HepG2 (cell line): Measurements from ENCODE around the gene AGAP1. TPM values are rescaled to one million over a fixed set of nuclear protein-coding genes. Genes with fewer than 3 reads are reported as not detected.

Experiments
- DMAP1 ChIP-seq: IDR thresholded peaks from 2 replicates; pipeline ENCODE4 v1.6.1; 2016
- FOXJ3 ChIP-seq: sonication (generic); formaldehyde crosslinking; IDR thresholded peaks from 2 replicates; pipeline ENCODE4 v1.4.0; 2020; ENCODE audit warnings: missing genetic modification reagents, mild to moderate bottlenecking, borderline replicate concordance
- NFYC ChIP-seq: IDR thresholded peaks from 2 replicates; pipeline ENCODE4 v1.6.1; 2016; ENCODE audit warnings: missing genetic modification reagents, missing compliant biosample characterization
- RFXAP ChIP-seq: sonication (generic); formaldehyde crosslinking; IDR thresholded peaks from 2 replicates; pipeline ENCODE4 v1.4.0; 2020; ENCODE audit warnings: missing genetic modification reagents, borderline replicate concordance
- SNAI1 ChIP-seq: sonication (generic); formaldehyde crosslinking; IDR thresholded peaks from 2 replicates; pipeline ENCODE4 v1.5.0; 2020; ENCODE audit warnings: mild to moderate bottlenecking, missing genetic modification reagents, borderline replicate concordance
- ZMYM3 ChIP-seq: sonication (generic); formaldehyde crosslinking; IDR thresholded peaks from 2 replicates; pipeline ENCODE4 v1.5.1; 2020; ENCODE audit warnings: mild to moderate bottlenecking, missing genetic modification reagents
- ZNF501 ChIP-seq: sonication (generic); formaldehyde crosslinking; IDR thresholded peaks from 2 replicates; pipeline ENCODE4 v1.5.1; 2020; ENCODE audit warnings: mild to moderate bottlenecking, moderate library complexity, missing genetic modification reagents
- ZNF784 ChIP-seq: sonication (generic); formaldehyde crosslinking; IDR thresholded peaks from 2 replicates; pipeline ENCODE4 v1.5.1; 2020; ENCODE audit warnings: missing genetic modification reagents, mild to moderate bottlenecking, borderline replicate concordance
- polyA plus RNA-seq, 8 experiments: library from polyadenylated mRNA; depleted of rRNA in 3 of 8; stranded (reverse) in 7 of 8; unstranded in 1 of 8; fragments of >200 nt; fragmentation: Illumina TruSeq in 4 of 8; extraction: Trizol in 4 of 8; gene quantifications; 2 replicates each; pipeline versions ENCODE4 v1.2.1 to v1.2.3, GENCODE V29; 2011 to 2016; ENCODE audit warnings: low read depth in 4 of 8, missing spikeins in 1 of 8, mixed read lengths in 1 of 8; ENCODE audit not compliant: insufficient read depth in 1 of 8
- total RNA-seq, 5 experiments: library from RNA; depleted of rRNA; stranded (reverse); fragments of >200 nt; fragmentation: Illumina TruSeq; extraction: Trizol; gene quantifications; 2 replicates each; pipeline ENCODE4 v1.2.3, GENCODE V29; 2016; ENCODE audit warnings: low read depth in 1 of 5
- TF ChIP-seq, protein P1 (sequence below): sonication (generic); formaldehyde crosslinking; IDR thresholded peaks from 2 replicates; pipeline ENCODE4 v1.8.0; 2022; ENCODE audit warnings: mild to moderate bottlenecking, missing genetic modification reagents, borderline replicate concordance
- TF ChIP-seq, protein P2 (sequence below): sonication (generic); formaldehyde crosslinking; IDR thresholded peaks from 2 replicates; pipeline ENCODE4 v1.4.0; 2020; ENCODE audit warnings: mild to moderate bottlenecking, missing genetic modification reagents
- TF ChIP-seq, protein P3 (sequence below): sonication (generic); formaldehyde crosslinking; IDR thresholded peaks from 2 replicates; pipeline ENCODE4 v1.4.0; 2020; ENCODE audit warnings: missing genetic modification reagents, borderline replicate concordance

Gene AGAP1
- total and polyA plus RNA-seq, 2 of the 13 experiments (the other 11 are each of a cell fraction or from before 2014, with no cell fraction given), result 21.2 to 32.7 TPM

DNA sequence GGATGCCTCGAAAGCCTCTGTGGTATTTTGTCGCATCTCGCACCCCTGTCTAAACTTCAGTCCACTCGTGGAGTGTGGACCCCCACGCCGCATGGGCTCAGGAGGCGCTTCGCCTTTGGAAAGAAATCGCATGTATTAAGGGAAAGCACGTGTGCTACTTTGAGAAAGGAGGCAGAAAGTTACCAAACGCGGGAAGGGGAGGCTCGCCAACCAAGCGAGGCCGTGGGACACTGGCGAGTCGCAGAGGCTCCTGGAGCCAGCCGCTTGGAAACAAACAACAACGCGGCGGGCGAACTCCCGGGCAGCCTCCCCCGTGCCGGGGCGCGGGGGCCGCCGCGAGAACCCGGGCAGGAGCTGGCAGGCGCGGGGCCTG is 455 bp upstream of the AGAP1 start (continued):
- TF ChIP-seq, protein P1, sequence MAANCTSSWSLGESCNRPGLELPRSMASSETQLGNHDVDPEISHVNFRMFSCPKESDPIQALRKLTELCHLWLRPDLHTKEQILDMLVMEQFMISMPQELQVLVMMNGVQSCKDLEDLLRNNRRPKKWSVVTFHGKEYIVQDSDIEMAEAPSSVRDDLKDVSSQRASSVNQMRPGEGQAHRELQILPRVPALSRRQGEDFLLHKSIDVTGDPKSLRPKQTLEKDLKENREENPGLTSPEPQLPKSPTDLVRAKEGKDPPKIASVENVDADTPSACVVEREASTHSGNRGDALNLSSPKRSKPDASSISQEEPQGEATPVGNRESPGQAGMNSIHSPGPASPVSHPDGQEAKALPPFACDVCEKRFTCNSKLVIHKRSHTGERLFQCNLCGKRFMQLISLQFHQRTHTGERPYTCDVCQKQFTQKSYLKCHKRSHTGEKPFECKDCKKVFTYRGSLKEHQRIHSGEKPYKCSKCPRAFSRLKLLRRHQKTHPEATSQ (CRISPR knock-in tag), result no peak
- TF ChIP-seq ZNF501, result no peak; the same call in 1 of the 2 replicates
- 0 out of 2 replicates have a peak, but pooled peaks have one; percentile 17 for TF ChIP-seq NFYC
- no peak for TF ChIP-seq ZNF784 (CRISPR knock-in tag)
- TF ChIP-seq, protein P2, sequence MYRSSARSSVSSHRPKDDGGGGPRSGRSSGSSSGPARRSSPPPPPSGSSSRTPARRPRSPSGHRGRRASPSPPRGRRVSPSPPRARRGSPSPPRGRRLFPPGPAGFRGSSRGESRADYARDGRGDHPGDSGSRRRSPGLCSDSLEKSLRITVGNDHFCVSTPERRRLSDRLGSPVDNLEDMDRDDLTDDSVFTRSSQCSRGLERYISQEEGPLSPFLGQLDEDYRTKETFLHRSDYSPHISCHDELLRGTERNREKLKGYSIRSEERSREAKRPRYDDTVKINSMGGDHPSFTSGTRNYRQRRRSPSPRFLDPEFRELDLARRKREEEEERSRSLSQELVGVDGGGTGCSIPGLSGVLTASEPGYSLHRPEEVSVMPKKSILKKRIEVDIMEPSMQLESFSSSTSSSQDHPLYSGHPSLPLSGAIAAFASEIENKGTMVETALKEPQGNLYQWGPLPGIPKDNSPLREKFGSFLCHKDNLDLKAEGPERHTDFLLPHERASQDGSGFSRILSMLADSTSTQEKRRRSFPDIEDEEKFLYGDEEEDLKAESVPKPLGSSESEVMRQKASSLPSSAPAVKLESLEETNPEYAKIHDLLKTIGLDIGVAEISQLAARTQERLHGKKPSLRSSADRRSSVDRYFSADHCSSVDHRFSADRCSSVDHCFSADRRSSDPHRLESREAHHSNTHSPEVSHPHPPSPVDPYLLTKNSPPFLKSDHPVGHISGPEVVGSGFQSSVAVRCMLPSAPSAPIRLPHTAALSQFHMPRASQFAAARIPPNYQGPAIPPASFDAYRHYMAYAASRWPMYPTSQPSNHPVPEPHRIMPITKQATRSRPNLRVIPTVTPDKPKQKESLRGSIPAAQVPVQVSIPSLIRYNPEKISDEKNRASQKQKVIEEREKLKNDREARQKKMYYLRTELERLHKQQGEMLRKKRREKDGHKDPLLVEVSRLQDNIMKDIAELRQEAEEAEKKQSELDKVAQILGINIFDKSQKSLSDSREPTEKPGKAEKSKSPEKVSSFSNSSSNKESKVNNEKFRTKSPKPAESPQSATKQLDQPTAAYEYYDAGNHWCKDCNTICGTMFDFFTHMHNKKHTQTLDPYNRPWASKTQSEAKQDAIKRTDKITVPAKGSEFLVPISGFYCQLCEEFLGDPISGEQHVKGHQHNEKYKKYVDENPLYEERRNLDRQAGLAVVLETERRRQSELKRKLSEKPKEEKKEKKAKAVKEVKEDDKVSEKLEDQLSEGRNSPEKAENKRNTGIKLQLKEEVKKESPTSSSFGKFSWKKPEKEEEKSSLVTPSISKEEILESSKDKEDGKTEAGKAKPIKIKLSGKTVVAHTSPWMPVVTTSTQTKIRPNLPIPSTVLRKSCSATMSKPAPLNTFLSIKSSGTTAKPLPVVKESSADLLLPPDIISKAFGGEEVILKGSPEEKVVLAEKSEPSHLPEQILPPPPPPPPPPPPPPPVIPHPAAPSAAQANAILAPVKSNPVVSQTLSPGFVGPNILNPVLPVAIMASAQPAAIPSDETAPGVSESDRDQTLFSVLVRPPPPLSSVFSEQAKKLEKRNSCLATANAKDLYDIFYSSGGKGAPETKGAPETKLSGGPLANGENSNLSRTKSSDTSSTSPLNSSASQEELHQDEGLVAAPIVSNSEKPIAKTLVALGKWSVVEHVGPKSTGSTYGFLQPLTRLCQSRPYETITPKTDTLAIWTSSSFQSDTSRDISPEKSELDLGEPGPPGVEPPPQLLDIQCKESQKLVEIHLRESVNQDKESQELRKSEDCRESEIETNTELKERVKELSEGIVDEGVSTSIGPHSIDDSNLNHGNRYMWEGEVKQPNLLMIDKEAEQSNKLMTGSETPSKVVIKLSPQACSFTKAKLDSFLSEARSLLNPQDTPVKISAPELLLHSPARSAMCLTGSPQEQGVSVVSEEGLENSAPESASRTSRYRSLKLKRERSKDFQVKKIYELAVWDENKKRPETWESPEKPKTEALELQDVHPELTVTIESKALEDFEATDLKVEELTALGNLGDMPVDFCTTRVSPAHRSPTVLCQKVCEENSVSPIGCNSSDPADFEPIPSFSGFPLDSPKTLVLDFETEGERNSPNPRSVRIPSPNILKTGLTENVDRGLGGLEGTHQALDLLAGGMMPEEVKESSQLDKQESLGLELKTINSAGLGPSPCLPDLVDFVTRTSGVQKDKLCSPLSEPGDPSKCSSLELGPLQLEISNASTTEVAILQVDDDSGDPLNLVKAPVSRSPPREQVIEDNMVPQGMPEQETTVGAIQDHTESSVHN, result 0 out of 2 replicates have a peak, but pooled peaks have one; percentile 55
- TF ChIP-seq SNAI1 (CRISPR knock-in tag), result 0 out of 2 replicates have a peak, but pooled peaks have one; percentile 16
- peak; percentile 59; the same call in 1 of the 2 replicates for TF ChIP-seq RFXAP (CRISPR knock-in tag)
- 0 out of 2 replicates have a peak, but pooled peaks have one; percentile 39 for TF ChIP-seq DMAP1 (CRISPR knock-in tag)
- TF ChIP-seq, protein P3, sequence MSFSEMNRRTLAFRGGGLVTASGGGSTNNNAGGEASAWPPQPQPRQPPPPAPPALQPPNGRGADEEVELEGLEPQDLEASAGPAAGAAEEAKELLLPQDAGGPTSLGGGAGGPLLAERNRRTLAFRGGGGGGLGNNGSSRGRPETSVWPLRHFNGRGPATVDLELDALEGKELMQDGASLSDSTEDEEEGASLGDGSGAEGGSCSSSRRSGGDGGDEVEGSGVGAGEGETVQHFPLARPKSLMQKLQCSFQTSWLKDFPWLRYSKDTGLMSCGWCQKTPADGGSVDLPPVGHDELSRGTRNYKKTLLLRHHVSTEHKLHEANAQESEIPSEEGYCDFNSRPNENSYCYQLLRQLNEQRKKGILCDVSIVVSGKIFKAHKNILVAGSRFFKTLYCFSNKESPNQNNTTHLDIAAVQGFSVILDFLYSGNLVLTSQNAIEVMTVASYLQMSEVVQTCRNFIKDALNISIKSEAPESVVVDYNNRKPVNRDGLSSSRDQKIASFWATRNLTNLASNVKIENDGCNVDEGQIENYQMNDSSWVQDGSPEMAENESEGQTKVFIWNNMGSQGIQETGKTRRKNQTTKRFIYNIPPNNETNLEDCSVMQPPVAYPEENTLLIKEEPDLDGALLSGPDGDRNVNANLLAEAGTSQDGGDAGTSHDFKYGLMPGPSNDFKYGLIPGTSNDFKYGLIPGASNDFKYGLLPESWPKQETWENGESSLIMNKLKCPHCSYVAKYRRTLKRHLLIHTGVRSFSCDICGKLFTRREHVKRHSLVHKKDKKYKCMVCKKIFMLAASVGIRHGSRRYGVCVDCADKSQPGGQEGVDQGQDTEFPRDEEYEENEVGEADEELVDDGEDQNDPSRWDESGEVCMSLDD (CRISPR knock-in tag), result no peak
- TF ChIP-seq ZMYM3 (CRISPR knock-in tag), result peak; percentile 76
- TF ChIP-seq FOXJ3 (CRISPR knock-in tag), result no peak
